Uterus (tissue), 4 donors: ENCODE data around the gene KRTDAP. TPM values are rescaled to one million over a fixed set of nuclear protein-coding genes. Genes with fewer than 3 reads are reported as not detected.
A peak's percentile ranks its signal among the peaks of the same experiment; 100 is the strongest.
"Not testable (repeated sequence)": the region's sequence is repeated elsewhere in the genome, so short reads cannot be mapped to it uniquely, and the experiment has no call there.

Source experiments
- DNase-seq, 2 donors: peaks; one replicate each; pipeline ENCODE4 v3.0.0-alpha.2; 2019 to 2020
- H3K27ac ChIP-seq, 2 donors: fragments of 200-600 bp; sonication (generic); 1 replicate in 1 of 2; 2 replicates in 1 of 2; pipeline ENCODE4 v1.5.1; 2016 to 2018
- H3K27me3 ChIP-seq, 2 donors: fragments of 200-600 bp; sonication (generic); one replicate each; pipeline ENCODE4 v1.5.1; 2018 to 2019; ENCODE audit warnings: control low read depth in 1 of 2
- H3K36me3 ChIP-seq, 2 donors: fragments of 200-600 bp; sonication (generic); one replicate each; pipeline ENCODE4 v1.5.1; 2019; ENCODE audit warnings: control low read depth in 1 of 2
- H3K4me1 ChIP-seq, 2 donors: fragments of 200-600 bp; sonication (generic); one replicate each; pipeline ENCODE4 v1.5.1; 2018 to 2019; ENCODE audit warnings: control low read depth in 1 of 2
- H3K4me3 ChIP-seq, 2 donors: fragments of 200-600 bp; sonication (generic); 1 replicate in 1 of 2; 2 replicates in 1 of 2; pipeline ENCODE4 v1.5.1; 2018 to 2019; ENCODE audit warnings: mild to moderate bottlenecking in 1 of 2
- H3K9me3 ChIP-seq, 2 donors: fragments of 200-600 bp; sonication (generic); one replicate each; pipeline ENCODE4 v1.5.1; 2019; ENCODE audit warnings: control low read depth in 1 of 2
- POLR2A ChIP-seq, 2 donors: fragments of 450-650 bp; IDR thresholded peaks; one replicate each; pipeline ENCODE4 v1.6.1; 2016; ENCODE audit warnings: antibody characterized with exemption in 2 of 2, mild to moderate bottlenecking in 1 of 2, moderate library complexity in 1 of 2
- intact Hi-C: fragments of 100-400 bp; cut with DNase I; formaldehyde crosslinking; loops from one replicate; pipeline ENCODE4 v1.15.1; 2023; ENCODE audit warnings: low total_unique reads
- total RNA-seq, 4 donors: library from RNA; depleted of rRNA in 3 of 4; stranded (reverse); fragments of >200 nt in 3 of 4; gene quantifications; one replicate each; pipeline versions ENCODE4 v1.1.0 to v1.2.4, GENCODE V29; 2014 to 2023
- TF ChIP-seq, protein P1 (sequence below), 4 experiments: fragments of 200-600 bp in 2 of 4; fragments of 450-650 bp in 2 of 4; sonication (generic) in 2 of 4; IDR thresholded peaks; one replicate each; pipeline ENCODE4 v1.5.1; 2016 to 2019; ENCODE audit warnings: antibody characterized with exemption in 4 of 4, mild to moderate bottlenecking in 2 of 4, moderate library complexity in 1 of 4
- donor health status: DM: yes; HTN: yes; CAD: no.

Gene KRTDAP
- total RNA-seq, 4 donors from 2014 or later, result not detected

DNA sequence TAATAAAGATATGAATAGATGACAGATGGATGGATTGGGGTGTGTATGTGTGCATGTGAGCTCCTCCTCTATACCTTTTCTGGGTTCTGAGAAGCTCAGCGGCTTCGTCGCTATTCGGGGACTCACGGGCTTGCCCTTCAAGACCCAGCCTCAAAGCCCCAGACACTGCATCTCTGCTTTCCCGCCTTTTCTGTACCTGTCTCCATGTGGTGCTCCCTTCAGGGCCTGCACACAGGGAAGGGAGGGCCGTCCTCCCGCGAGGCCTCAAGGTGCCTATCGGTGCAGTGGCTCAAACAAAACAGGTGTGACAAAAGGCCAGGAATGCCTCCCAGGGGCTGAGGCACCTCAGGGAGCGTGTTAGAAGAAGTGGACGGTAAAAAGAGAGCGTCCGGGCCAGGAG lies 16.2 kb downstream of the KRTDAP start:
- Histone ChIP-seq H3K4me3 (no peak overlapping the region), H3K27ac (no peak overlapping the region), H3K27me3 (no peaks in the 10 kb centered on the region), H3K4me1 (no peaks in the 10 kb centered on the region), H3K9me3 (no peaks in the 10 kb centered on the region), H3K36me3 (no peaks in the 10 kb centered on the region)
- no peak for DNase-seq
- TF ChIP-seq POLR2A (IDR thresholded peaks at IDR 0.05), result no peak
- TF ChIP-seq, protein P1, sequence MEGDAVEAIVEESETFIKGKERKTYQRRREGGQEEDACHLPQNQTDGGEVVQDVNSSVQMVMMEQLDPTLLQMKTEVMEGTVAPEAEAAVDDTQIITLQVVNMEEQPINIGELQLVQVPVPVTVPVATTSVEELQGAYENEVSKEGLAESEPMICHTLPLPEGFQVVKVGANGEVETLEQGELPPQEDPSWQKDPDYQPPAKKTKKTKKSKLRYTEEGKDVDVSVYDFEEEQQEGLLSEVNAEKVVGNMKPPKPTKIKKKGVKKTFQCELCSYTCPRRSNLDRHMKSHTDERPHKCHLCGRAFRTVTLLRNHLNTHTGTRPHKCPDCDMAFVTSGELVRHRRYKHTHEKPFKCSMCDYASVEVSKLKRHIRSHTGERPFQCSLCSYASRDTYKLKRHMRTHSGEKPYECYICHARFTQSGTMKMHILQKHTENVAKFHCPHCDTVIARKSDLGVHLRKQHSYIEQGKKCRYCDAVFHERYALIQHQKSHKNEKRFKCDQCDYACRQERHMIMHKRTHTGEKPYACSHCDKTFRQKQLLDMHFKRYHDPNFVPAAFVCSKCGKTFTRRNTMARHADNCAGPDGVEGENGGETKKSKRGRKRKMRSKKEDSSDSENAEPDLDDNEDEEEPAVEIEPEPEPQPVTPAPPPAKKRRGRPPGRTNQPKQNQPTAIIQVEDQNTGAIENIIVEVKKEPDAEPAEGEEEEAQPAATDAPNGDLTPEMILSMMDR (IDR thresholded peaks at IDR 0.05), result no peak
- intact Hi-C loops, result no loop called here

DNA sequence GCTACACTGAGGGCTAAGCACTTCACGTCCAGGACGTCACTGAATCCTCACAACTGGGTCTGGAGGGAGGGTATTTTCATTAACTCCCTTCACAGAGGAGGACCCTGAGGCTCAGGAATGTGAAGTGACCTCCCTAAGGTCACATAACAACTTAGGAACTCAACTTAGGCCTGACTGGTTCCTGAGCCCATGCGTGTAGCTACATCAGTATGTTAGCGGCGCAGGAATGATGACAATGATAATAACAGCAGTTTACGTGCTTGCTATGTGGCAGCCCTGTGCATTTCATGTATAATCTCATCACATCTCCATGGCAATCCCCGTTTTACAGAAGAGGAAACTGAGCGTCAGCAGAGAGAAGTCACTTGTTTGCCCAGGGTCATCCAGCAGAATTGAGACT lies 18.3 kb downstream of the KRTDAP start:
- H3K27ac ChIP-seq, result no peak overlapping the region
- TF ChIP-seq POLR2A (IDR thresholded peaks at IDR 0.05), result no peak
- TF ChIP-seq, protein P1 (IDR thresholded peaks at IDR 0.05), result no peak
- intact Hi-C loops, result no loop called here
- no peaks in the 10 kb centered on the region for H3K4me1 ChIP-seq
- H3K9me3 ChIP-seq, result no peaks in the 10 kb centered on the region
- H3K36me3 ChIP-seq, result no peaks in the 10 kb centered on the region
- H3K4me3 ChIP-seq, result no peak overlapping the region
- no peaks in the 10 kb centered on the region for H3K27me3 ChIP-seq
- DNase-seq, result no peak

DNA sequence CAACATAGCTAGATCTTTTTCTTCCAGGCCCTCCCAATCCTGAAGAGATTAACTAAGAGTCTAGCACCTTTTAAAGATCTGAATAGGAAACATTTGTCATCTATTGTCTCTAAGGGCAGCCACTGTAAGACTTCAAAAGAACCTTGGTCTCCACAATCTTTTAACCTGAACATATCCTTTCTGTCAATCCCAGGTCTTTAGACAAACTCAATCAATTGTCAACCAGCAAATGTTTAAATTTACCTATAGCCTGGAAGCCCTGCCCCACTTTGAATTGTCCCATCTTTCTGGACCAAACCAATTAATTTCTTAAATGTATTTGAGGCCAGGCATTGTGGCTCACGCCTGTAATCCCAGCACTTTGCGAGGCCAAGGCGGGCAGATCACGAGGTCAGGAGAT lies 19.2 kb downstream of the KRTDAP start:
- H3K36me3 ChIP-seq, DNase-seq, H3K4me3 ChIP-seq, intact Hi-C loops, H3K4me1 ChIP-seq, H3K27ac ChIP-seq, H3K9me3 ChIP-seq, H3K27me3 ChIP-seq: not testable (repeated sequence)

DNA sequence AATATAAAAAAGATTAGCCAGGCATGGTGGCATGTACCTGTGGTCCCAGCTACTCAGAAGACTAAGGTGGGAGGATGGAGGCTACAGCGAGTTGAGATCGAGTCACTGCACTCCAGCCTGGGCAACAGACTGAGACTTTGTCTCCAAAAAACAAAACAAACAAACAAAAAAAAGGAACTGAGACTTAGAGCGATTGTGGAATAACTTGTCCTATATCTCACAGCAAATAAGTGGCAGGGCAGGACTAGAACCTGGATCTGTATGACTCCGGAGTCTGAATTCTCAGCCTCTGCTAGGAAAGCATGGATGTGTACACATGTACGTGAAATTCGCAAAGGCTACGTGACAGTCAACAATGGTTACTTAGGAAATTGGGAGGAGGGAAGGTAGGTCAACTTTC lies 20.1 kb downstream of the KRTDAP start:
- intact Hi-C loops, result no loop called here
- TF ChIP-seq POLR2A (IDR thresholded peaks at IDR 0.05), result no peak
- TF ChIP-seq, protein P1 (IDR thresholded peaks at IDR 0.05), result no peak

DNA sequence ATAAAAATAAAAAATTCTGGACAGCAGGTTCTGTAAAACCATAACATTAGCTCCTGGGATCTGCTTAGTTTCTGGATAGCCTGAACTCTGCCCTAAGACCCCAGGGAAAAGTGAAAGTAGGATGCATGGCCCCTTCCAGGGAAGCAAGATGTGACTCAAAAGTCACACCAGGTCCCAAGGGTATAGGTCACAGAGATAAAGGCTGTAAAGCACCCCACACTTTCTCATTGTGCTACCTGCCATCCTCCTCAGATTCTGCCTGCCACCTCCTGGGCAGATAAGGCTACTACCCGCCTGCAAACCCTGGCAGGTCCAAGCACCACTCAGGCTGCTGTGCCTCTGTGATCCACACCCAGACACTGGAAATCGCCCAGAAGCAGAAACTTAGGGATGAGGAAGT lies 21.6 kb downstream of the KRTDAP start:
- TF ChIP-seq, protein P1 (IDR thresholded peaks at IDR 0.05), result peak in 2 of 4 experiments; percentile 46 to 48
- TF ChIP-seq POLR2A (IDR thresholded peaks at IDR 0.05), result no peak
- no peaks in the 10 kb centered on the region for H3K36me3 ChIP-seq
- no peak overlapping the region for H3K27ac ChIP-seq
- no peak overlapping the region for H3K4me3 ChIP-seq
- no peak for DNase-seq
- intact Hi-C loops, result no loop called here
- no peaks in the 10 kb centered on the region for H3K9me3 ChIP-seq
- no peaks in the 10 kb centered on the region for H3K27me3 ChIP-seq
- H3K4me1 ChIP-seq, result no peaks in the 10 kb centered on the region

More for the DNA sequence above, 20.1 kb downstream of the KRTDAP start:
- H3K27ac ChIP-seq, result no peak overlapping the region
- no peaks in the 10 kb centered on the region for H3K9me3 ChIP-seq
- no peak for DNase-seq
- no peaks in the 10 kb centered on the region for H3K27me3 ChIP-seq
- no peak overlapping the region for H3K4me3 ChIP-seq
- H3K36me3 ChIP-seq, result no peaks in the 10 kb centered on the region
- H3K4me1 ChIP-seq, result no peaks in the 10 kb centered on the region

DNA sequence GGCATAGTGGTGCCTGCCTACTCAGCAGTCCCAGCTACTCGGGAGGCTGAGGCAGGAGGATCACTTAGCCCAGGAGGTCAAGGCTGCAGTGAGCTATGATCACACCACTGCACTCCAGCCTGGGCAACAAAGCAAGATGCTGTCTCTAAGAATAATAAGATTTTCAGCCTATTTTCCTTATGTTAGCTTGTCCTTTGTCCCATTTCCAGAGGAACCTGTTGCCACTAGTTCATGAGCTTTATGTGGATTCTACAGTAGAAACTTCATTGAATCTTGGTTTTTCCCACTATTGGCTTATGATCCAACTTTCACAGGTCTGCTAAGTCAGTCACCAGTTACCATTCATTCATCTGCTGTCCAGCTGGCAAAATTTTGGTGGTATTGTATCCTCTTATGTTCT lies 24.0 kb downstream of the KRTDAP start:
- intact Hi-C loops, result no loop called here
- no peak for DNase-seq
- Histone ChIP-seq H3K9me3 (no peaks in the 10 kb centered on the region), H3K27ac (no peak overlapping the region), H3K4me3 (no peak overlapping the region), H3K27me3 (no peaks in the 10 kb centered on the region), H3K4me1 (no peaks in the 10 kb centered on the region), H3K36me3 (no peaks in the 10 kb centered on the region)
- TF ChIP-seq POLR2A (IDR thresholded peaks at IDR 0.05), result no peak
- TF ChIP-seq, protein P1 (IDR thresholded peaks at IDR 0.05), result no peak

DNA sequence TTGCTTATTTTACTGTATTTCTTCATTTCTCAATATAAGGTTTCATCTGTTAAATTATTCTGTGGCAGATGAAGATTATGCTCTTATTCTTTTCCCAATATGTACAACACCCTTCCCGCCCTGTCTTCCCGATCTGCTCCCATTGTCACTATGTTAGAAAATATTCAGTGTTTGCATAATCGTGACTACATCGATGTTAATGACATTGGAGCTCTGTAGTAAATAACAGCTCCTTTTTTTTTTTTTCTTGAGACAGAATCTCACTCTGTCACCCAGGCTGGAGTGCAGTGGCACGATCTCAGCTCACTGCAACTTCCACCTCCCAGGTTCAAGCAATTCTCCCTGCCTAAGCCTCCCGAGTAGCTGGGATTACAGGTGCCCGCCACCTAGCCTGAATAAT lies 27.3 kb downstream of the KRTDAP start:
- H3K27me3 ChIP-seq, H3K4me1 ChIP-seq, intact Hi-C loops, H3K4me3 ChIP-seq, H3K27ac ChIP-seq, H3K36me3 ChIP-seq, H3K9me3 ChIP-seq, DNase-seq: not testable (repeated sequence)
